GM12878 (cell line): ENCODE measurements around the gene CFAP61.

Experiments
- CTCF ChIP-seq, 3 experiments: IDR thresholded peaks in 2 of 3; conservative IDR thresholded peaks in 1 of 3; 2 replicates each; pipeline ENCODE4 v1.5.1; 2011; ENCODE audit warnings: low read depth in 3 of 3, low read length in 3 of 3, mild to moderate bottlenecking in 3 of 3, control low read depth in 2 of 3, moderate library complexity in 2 of 3, inconsistent platforms in 1 of 3, mixed read lengths in 1 of 3; ENCODE audit not compliant: control insufficient read depth in 2 of 3, insufficient read depth in 1 of 3; ENCODE audit errors: extremely low read depth in 1 of 3
- E2F4 ChIP-seq: IDR thresholded peaks from 2 replicates; pipeline ENCODE4 v1.6.1; 2012; ENCODE audit warnings: low read depth, low read length, improper control_type of control experiment
- E2F8 ChIP-seq: fragments of 450-650 bp; IDR thresholded peaks from 2 replicates; pipeline ENCODE4 v1.6.1; 2018; ENCODE audit warnings: mild to moderate bottlenecking, low read depth, moderate library complexity; ENCODE audit not compliant: partially characterized antibody
- MYC ChIP-seq: IDR thresholded peaks from 2 replicates; pipeline ENCODE4 v1.6.1; 2011; ENCODE audit warnings: mild to moderate bottlenecking, low read length, moderate library complexity, inconsistent platforms; ENCODE audit not compliant: insufficient read depth, insufficient replicate concordance, insufficient read length, severe bottlenecking
- POLR2A ChIP-seq: IDR thresholded peaks from 2 replicates; pipeline ENCODE4 v1.6.1; 2011; ENCODE audit warnings: low read depth, mild to moderate bottlenecking, low read length
- SMARCA5 ChIP-seq: fragments of 450-650 bp; IDR thresholded peaks from 2 replicates; pipeline ENCODE4 v1.6.1; 2017; ENCODE audit warnings: mild to moderate bottlenecking
- SP1 ChIP-seq: IDR thresholded peaks from one replicate; pipeline ENCODE4 v1.6.1; 2011; ENCODE audit warnings: low read depth, low read length
- SUPT20H ChIP-seq: IDR thresholded peaks from 2 replicates; pipeline ENCODE4 v1.6.1; 2011; ENCODE audit warnings: low read depth, mild to moderate bottlenecking, low read length, moderate library complexity, borderline replicate concordance; ENCODE audit not compliant: control insufficient read depth
- TCF12 ChIP-seq: IDR thresholded peaks from 2 replicates; pipeline ENCODE4 v1.6.1; 2011; ENCODE audit warnings: low read depth, mild to moderate bottlenecking, low read length
- USF1 ChIP-seq: IDR thresholded peaks from 2 replicates; pipeline ENCODE4 v1.6.1; 2011; ENCODE audit warnings: borderline replicate concordance, low read depth, mild to moderate bottlenecking, moderate library complexity, mixed read lengths, low read length; ENCODE audit not compliant: insufficient read depth; ENCODE audit errors: extremely low read length

GRCh38 chr20:20399531-20400500, 347.5 kb downstream of the CFAP61 start:
- no peak for TF ChIP-seq POLR2A
- TF ChIP-seq E2F8: no peak
- no peak for TF ChIP-seq CTCF (IDR thresholded peaks at IDR 0.05 in 2 of 3, conservative IDR thresholded peaks at IDR 0.05 in 1 of 3; ENCODE audit: control insufficient read depth in 2 of 3, extremely low read depth in 1 of 3, insufficient read depth in 1 of 3, low read depth in 3 of 3, low read length in 3 of 3)
- TF ChIP-seq E2F4: no peak
- no peak for TF ChIP-seq SUPT20H
- no peak for TF ChIP-seq SMARCA5
- no peak for TF ChIP-seq MYC
- no peak for TF ChIP-seq SP1
- TF ChIP-seq TCF12: no peak
- TF ChIP-seq USF1: no peak
